Neural progenitor cell (in vitro differentiated cells): Measurements from ENCODE around the gene CHCHD6.

Experiments
- EZH2 ChIP-seq: fragments of 200-600 bp; sonication (generic); IDR thresholded peaks from 2 replicates; pipeline ENCODE4 v1.6.1; 2017; ENCODE audit warnings: antibody characterized with exemption, mild to moderate bottlenecking, moderate library complexity
- EZH2phosphoT487 ChIP-seq: fragments of 200-600 bp; sonication (generic); IDR thresholded peaks from 2 replicates; pipeline ENCODE4 v1.6.1; 2017; ENCODE audit warnings: antibody characterized with exemption
- TF ChIP-seq, protein P1 (sequence below): fragments of 200-600 bp; sonication (generic); IDR thresholded peaks from 2 replicates; pipeline ENCODE4 v1.5.1; 2017; ENCODE audit warnings: antibody characterized with exemption, mild to moderate bottlenecking

DNA sequence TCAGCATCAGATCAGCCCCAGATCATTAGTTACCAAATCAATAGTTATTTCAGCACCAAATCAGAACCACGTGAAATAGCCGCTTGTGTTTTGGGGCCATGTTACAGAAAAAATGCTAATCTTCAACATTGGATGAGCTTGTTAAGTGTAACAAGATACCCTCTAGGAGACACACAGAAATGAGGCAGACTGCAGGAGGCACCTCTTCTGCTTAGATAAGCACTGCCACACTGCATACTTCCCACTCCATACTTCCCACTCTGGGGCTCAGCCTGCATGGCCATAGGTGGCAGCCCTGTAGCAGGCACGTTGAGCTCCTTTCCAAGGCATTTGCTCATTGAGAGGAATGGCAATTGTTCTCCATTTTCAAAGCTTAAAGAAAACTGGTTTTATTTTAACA lies 73.3 kb downstream of the CHCHD6 start:
- TF ChIP-seq, protein P1, sequence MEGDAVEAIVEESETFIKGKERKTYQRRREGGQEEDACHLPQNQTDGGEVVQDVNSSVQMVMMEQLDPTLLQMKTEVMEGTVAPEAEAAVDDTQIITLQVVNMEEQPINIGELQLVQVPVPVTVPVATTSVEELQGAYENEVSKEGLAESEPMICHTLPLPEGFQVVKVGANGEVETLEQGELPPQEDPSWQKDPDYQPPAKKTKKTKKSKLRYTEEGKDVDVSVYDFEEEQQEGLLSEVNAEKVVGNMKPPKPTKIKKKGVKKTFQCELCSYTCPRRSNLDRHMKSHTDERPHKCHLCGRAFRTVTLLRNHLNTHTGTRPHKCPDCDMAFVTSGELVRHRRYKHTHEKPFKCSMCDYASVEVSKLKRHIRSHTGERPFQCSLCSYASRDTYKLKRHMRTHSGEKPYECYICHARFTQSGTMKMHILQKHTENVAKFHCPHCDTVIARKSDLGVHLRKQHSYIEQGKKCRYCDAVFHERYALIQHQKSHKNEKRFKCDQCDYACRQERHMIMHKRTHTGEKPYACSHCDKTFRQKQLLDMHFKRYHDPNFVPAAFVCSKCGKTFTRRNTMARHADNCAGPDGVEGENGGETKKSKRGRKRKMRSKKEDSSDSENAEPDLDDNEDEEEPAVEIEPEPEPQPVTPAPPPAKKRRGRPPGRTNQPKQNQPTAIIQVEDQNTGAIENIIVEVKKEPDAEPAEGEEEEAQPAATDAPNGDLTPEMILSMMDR, result no peak
- TF ChIP-seq EZH2 (no peak), EZH2phosphoT487 (no peak)
